ENCODE results near the gene SETD9.

GRCh38 chr5:56917534-56917933 lies 8.1 kb downstream of the SETD9 start:
- TF ChIP-seq CTCF (IDR thresholded peaks at IDR 0.05) (no peak), POLR2A (IDR thresholded peaks at IDR 0.05) (no peak), POLR2AphosphoS5 (IDR thresholded peaks at IDR 0.05) (no peak)
